Fibroblast of the conjunctiva (primary cell): ENCODE results near the gene PHC2.
A peak's percentile ranks its signal among the peaks of the same experiment; 100 is the strongest.

ENCODE experiments used
- DNase-seq: peaks from one replicate; pipeline ENCODE4 v3.0.0-alpha.2; 2010; ENCODE audit warnings: low read depth

The PHC2 gene, protein sequence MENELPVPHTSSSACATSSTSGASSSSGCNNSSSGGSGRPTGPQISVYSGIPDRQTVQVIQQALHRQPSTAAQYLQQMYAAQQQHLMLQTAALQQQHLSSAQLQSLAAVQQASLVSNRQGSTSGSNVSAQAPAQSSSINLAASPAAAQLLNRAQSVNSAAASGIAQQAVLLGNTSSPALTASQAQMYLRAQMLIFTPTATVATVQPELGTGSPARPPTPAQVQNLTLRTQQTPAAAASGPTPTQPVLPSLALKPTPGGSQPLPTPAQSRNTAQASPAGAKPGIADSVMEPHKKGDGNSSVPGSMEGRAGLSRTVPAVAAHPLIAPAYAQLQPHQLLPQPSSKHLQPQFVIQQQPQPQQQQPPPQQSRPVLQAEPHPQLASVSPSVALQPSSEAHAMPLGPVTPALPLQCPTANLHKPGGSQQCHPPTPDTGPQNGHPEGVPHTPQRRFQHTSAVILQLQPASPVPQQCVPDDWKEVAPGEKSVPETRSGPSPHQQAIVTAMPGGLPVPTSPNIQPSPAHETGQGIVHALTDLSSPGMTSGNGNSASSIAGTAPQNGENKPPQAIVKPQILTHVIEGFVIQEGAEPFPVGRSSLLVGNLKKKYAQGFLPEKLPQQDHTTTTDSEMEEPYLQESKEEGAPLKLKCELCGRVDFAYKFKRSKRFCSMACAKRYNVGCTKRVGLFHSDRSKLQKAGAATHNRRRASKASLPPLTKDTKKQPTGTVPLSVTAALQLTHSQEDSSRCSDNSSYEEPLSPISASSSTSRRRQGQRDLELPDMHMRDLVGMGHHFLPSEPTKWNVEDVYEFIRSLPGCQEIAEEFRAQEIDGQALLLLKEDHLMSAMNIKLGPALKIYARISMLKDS

DNA sequence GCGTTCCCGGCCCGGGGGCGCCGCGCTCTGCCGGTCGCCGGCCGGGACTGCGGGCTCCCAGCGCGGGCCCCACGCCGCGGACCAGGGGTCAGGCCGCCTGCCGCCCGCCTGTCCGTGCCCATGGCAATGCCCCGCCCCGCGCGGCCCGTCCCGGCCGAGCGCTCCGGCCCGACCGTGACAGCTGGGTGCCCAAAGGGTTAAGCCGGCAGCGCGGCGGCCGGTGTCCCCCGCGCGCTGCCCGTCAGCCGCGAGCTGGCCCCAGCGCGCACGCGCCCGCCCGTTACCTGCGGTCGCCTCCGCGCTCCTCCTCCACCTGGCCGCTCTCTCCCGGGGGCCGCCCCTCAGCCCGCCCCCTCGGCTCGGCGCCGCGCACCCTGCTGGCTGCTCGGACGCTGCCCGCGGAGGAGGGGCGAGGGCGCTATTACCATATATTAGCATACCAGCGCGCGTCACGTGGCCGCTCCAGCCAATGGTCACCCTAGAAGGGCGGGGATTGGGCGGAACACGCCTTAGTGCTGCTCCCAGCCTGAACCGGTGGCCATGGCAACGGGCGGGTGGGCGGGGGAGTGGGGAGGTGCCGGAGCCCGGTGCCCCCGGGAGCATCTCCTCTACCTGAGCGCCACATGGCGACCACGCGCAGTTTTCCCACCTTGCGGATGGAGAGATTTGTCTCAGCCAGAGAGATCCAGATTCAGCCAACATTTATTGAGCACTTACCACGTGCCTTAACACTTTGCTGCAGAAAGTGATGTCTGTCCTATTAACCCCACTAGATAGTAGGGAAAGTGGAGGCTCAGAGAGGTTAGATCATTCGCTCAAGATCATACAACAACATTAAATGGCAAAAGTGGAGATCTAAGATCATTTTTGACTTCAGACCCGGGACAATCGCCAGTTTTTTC is at the start of gene PHC2:
TSS of gene PHC2 (minus strand) at position 404 of the 902 bp plus-strand sequence. CDS start 55,556 bp downstream, outside the sequence.
- DNase-seq: peak; percentile 91

DNA sequence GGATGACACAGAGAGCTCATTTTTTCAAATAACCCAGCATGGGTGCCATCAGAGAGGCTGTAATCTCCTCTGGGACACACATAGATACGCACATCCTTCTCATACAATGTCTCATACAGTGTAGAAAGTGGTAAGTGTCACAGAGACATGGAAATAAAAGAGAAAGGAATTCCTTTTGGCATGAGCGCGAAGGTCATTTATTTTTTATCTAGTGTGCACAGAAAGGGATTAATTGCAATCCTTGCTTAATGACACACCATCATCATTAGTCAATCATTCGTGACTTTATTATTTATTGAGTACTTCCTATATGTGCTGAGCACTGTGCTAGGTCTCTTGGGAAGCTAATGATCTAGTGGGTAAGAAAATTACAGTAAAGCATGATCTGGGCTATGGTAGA is 46.6 kb upstream of the PHC2 start:
- no peak for DNase-seq

DNA sequence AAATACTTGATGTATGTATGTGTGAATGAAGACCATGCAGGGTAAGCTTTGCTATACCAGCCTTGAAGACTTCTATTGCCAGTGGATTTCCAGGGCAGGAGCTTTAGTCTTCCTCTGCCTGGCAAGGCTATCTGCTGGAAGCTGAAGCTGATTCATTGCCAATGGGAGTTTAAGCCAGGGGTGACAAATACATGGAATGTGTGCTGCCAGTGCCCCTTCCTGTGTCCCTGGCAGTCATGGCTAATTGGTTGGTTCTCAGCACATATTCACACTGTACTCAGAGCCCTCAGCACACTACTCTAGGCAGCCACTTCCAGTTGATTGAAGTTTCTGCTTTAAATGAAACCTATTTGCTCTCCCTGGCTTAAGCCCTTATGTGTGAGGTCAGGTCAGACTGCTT is 43.0 kb upstream of the PHC2 start:
- no peak for DNase-seq

DNA sequence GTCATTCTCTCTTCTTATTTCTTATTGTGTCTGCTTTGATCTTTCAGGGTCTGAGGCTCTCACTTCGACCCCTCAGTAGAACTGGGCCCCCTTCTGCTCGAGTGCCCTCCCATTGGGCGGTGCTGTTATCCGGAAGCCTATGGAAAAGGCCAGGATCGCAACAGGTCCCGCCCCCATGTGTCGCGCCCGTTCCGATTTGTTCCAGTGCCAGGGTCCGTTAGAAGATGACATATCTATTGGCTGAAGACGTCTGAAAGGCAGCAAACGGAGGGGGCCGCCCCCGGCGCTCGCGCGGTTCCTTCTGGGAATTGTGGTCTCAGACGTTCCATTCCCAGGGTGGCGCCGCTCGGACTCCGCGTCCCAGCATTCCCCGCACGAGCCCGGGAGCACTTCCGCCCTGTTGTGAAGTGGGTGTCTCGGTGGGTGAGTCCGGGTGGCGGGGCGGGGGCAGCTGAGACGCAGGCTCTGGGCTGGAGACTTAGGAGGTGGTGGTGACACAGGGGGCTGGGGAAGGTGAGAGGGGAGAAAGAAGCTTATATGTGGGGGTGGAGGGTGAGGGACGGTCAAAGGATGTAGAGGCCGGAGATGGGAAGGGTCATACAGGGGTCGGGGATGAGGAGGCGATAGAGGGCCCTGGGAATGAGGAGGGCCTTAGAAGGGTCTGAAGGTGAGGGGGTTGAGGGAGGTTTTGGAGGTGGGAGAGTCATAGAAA is 41.5 kb upstream of the PHC2 start, which contains the start of gene ZSCAN20:
TSS of gene ZSCAN20 (plus strand) at position 377 of the 712 bp plus-strand sequence. CDS start 6,644 bp downstream, outside the sequence.
- peak; percentile 95 for DNase-seq

DNA sequence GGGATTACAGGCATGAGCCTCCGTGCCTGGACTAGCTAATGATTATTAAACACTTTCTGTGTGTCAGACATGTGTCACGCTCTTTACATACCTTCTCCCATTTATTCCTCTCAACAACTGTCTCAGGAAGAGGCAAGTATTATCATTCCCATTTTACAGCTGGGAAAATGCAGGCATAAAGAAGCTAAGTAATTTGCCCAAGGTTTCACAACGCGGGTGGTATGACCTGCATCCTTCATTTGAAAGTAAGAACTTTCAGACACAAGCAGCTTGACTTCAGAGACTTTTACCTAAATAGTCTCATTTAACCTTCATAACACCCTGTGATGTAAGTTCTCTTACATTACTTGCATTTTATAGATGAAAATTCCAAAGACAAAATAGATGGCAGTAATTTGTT is 40.5 kb upstream of the PHC2 start:
- no peak for DNase-seq

DNA sequence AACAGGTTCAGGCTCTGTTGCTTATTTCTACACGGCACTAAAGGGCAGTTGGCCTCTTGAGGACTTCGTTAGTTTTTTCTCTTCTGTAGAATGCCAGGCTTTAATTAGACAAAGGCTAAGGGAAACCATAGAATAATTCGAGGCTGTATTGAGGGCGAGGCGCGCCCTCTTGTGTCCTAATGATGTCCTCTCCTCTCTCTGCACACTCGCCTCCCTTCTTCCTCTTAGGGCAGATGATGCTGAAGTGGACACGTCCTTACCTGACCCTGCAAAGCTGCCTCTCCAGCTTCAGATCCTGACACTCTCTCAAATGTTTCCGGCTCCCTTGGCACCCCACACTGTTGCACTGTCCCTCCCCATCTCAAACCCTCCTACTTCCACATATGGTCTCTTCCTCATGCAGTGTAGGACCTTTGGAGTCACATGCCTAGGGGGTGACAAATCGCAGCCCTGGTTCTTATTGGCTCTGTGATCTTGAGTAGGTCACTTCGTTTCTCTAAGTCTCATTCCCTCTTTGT is 39.7 kb upstream of the PHC2 start:
- peak; percentile 69 for DNase-seq

DNA sequence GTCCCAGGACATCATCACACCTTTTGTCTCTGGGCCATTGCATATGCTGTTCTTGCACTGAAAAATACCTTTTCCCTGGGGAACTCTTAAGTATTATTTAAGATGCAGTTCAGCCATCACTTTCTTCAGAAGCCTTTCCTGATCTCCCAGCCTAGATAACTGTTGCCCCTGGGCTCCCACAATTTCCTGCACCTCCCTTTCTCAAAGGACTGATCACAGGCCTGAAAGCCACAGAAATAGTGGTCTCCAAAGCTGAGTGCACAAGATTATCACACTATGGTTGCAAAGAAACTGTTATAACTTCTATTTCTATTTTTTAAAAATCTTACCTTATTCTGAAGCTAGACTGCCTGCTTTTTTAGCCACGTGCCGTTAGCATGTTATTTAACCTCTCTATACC is 38.8 kb upstream of the PHC2 start:
- DNase-seq: no peak

DNA sequence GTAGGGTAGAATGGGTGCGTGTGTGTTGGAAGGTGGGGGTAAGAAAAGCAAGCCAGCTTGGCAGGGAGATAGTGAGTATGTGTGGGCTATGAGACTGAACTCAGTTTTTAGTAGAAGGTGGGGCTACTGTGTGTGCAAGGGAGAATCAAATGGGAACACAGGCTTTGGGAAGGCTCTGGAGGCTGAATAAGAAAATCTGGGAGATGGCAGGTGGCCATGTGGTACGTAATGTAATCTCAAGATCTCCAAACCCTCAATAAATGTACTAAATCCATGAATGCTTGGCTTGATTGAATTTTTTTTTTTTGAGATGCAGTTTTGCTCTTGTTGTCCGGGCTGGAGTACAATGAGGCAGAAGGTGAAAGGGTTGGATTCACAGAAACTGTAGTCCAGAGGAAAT is 38.1 kb upstream of the PHC2 start:
- no peak for DNase-seq

DNA sequence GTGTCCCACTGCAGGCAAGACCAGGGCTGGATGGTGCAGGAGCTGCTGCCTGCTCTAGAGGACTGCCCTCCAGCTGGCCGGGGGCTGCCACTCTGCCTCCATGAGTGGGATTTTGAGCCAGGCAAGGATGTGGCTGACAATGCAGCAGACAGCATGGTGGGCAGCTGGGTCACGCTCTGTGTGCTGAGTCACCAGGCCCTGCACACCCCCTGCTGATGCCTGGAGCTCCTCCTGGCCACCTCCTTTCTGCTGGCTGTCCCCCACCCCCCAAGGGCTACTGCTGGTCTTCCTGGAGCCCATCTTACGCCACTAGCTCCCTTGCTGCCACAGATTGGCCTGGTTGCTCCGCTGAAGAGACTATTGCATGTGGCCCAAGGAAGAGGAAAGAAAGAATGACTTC is 37.6 kb upstream of the PHC2 start:
- DNase-seq: no peak

DNA sequence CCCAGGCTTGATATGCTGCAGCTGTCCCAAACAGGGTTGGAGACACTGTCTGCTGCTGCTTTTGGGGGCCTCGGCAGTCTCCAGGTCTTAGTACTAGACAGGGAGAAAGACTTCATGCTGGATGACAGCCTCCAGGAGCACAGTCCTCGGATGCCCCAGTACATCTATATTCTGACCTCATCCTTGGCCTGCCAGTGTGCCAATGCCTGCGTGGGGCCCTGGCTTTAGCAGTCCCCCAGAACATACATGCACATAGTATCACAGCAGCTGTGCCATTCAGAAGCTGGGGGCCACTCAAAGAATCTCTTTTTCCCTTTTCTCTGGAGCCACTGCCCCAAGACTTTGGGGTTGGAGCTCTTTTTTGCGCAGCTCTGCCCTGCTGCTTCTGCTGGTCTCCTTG is 37.1 kb upstream of the PHC2 start:
- DNase-seq: no peak

DNA sequence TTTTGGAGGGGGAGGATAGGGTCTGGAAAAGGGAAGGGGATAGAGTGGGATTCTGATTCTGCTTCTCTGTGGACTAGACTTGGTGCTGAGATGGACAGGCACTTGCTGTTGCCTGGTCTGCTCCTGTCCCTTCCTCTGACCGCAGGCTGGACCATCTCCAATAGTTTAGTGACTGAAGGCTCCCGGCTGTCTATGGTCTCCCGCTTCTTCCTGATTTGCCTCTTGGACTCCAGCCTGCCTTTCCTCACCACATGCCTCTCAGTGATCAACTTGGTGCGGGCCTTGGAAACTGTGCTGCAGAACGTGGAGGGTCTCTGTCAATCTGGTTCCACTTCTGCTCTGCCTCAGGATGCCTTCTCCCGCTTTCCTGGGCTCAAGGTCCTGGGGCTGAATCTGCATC is 35.3 kb upstream of the PHC2 start:
- no peak for DNase-seq

DNA sequence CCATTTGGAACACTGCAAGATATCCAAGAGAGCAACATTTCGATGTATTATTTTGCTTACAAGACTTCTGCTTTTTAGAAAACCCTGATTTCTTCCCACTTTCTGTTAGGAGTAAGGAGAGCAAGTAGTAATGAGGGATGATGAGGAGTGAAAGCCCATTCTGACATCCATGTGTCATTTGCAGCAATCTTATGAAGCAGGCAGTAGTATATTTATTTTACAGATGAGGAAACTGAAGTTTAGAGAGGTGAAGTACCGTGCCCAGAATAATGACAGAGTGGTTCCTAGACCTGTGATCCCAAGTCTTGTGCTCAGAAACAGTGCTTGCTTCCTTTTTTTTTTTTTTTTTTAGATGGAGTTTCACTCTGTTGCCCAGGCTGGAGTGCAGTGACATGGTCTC is 34.4 kb upstream of the PHC2 start:
- DNase-seq: no peak

DNA sequence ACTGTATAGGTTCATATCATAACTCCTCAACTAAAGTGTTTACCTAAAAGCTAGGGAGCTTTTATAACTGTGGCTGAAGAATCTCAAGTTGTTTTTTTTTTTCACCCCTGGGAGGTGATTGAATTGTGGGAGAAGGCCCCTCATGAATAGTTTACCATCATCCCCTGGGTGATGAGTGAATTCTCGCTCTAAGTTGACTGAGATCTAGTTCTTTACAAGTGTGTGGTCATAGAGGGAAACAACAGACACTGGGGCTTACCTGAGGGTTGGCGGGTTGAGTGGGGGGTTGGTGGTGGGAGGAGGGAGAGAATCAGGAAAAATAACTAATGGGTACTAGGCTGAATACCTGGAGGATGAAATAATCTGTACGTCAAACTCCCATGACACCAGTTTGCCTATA is 33.7 kb upstream of the PHC2 start:
- no peak for DNase-seq

DNA sequence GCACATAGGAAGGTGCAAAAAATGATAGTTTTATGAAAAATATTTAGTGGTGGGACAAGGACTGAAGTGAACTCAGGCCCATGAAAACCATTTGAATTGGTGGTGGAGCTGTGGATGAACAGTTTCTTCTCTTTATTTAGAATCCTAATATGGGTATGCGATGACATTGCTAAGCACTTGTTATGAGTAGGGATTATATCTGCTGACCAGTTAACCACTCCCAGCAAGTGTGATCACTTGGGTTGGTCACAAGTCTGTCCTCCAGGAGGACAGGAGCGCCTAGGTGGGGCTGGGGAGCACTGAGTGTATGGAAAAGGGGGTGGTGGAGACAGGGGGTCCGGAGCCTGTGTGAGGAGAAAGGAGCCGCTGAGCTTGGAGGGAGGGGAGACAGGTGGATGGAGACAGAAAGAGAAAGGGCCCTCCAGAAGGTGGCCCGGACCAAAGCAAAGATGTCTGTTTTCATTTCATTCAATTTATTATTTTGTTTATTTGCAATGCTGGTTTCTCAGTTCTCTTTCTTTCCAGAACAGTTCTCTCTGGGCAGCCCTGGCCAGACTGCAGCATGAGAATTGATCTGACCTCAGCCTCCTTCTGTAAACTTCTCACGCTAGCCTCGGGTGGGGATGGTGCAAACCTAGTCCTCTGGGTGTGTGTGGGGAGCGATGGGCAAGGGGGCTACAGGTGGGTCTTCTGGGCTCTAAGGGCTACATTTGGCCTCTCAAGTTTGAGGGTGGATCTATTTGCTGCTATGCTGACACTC is 31.7 kb upstream of the PHC2 start:
- no peak for DNase-seq

DNA sequence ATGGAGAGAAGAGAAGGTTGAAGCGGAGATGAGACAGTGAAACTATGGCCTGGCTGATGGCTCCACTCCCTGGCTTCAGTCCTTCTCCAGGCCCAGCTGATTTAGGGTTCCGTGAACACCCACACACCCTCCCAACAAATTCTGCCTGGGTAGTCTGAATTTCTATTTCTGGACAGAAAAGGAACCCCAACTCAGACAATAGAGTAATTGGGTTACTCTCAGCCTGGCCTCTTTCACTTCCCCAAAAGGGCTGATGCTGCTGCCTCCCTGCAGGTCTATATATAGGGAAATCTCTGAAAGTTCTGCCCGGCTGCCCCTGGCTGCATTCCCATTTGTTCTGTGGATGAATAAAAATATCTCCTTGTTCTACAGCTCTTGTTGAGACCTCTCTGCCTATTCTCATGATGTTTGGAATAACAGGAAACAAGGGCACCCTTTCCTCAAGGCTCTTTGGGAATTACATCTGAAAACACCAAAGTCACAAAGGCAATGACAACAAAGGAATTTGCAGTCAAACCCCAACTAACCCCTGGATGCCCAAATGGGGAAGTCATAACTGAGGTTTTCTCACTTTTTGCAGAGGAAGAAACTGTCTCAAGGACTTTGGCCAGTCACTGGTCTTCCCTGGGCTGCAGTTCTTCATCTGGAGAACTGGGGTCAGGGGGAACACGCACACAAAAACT is 30.2 kb upstream of the PHC2 start:
- DNase-seq: no peak

DNA sequence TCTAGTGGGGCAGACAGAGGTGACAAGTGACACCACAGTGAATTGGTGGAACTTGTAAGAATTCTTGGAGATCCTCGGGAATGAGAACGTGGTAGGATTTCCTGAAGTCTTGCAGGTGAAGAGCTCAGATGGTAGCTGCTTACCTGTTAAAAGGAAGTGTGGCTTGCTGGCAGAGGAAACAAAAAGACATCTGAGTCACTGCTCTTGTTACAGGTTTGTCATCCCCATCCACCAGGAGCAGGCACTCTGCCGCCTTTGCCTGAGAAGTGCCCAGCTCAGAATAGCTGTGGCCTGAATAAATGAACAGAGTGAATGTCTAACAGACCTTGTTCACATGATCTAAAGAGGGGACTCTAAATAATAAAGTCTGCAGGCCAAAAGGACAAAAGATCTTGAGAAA is 29.2 kb upstream of the PHC2 start:
- no peak for DNase-seq

DNA sequence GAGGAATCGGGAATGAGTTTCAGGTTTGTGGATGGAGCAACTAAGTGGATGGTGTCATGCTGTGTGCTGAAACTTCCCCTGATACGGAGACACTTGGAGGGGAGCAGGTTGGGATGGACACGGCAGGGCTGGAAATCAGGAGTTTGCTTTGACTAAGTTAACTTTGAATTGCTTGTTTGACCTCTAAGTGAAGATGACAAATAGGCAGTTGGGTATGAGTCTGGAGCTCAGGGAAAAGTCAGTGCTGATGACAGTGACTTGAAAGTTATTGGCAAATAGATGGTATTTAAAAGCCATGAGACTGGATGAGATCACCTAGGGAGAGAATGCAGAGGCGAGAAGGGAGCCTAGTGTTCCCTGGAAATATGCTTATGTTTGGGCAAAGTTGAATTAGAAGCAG is 28.8 kb upstream of the PHC2 start:
- DNase-seq: no peak

DNA sequence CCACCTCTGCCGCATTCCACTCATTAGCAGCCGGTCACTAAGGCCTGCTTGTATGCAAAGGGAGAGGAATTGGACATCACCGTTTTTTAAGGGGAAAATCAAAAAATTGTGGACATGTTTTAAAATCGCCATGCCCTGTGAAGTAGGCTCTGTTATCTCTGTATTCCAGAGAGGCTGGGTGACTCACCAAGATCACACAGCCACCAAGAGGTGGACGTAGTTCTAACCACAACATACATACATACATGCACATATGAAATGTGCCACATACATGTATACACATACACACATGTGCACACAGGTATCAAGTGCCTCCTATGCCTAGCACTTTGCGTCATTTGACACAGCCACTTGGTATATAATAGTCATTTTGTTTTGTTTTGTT is 25.6 kb upstream of the PHC2 start:
- DNase-seq: no peak

DNA sequence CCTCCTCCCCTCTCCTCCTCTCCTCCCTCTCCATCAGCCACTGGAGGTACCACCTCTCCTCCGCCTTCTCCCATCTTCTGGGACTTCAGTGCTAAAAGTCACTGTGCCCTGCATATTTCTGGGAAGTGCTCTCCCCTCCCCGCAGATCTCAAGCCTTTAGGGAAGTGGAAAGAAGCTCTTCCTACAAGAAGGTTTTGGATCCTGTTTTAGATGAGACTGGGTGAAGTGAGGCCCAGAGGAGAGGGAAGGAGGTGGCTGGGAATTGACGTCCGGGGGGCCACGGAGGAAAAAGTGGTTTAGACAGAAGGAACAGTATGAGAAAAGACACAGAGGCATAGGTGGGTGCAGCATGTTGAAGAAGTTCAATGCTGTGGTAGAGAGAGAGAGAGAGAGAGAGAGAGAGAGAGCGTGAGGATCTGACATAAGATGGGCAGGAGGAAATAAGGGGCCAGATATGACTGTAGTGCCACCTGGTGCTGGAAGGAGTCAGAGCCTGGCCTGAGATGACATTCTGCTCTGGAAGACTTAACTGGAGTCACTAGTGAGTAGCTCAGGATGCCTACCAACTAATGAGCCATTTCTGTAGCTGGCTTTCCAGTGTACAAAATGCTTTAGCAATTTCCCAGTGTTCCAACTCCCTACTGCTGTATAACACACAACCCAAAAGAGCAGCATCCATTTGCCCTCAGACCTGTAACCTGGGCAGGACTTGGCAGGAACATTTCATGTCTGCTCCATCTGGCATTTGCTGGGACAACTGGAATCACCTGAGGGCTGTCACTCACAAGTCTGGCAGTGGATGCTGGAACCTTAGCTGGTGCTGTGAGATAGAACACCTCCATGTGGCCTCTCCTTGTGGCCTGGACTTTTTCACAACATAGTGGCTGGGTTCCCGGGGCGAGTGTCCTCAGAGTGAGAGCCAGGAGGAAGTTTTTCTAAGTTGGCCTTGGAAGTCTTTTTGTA is 24.9 kb upstream of the PHC2 start:
- peak; percentile 76 for DNase-seq
